Inflammatory macrophage (primary cell): ENCODE data around the gene RASGRF2.

Source experiments
- DNase-seq, 2 donors: peaks; one replicate each; pipeline ENCODE4 v3.0.0-alpha.2; 2020 to 2022

RASGRF2 gene

GRCh38 chr5:81181576-81182316 lies 221.6 kb downstream of the RASGRF2 start:
- no peak for DNase-seq

- DNase-seq: no peak
Measured at GRCh38 chr5:81182396-81183390, 222.5 kb downstream of the RASGRF2 start.

- DNase-seq: no peak
Measured at GRCh38 chr5:81183811-81184748, 223.9 kb downstream of the RASGRF2 start.

- DNase-seq: no peak
Measured at GRCh38 chr5:81184749-81185110, 224.6 kb downstream of the RASGRF2 start.

GRCh38 chr5:81187885-81188284 lies 227.7 kb downstream of the RASGRF2 start:
- DNase-seq: no peak

- no peak for DNase-seq
Measured at GRCh38 chr5:81188962-81189361, 228.8 kb downstream of the RASGRF2 start.

- DNase-seq: no peak
Measured at GRCh38 chr5:81189875-81190498, 229.8 kb downstream of the RASGRF2 start.

- DNase-seq: no peak
Measured at GRCh38 chr5:81191726-81192372, 231.7 kb downstream of the RASGRF2 start.

- DNase-seq: no peak
Measured at GRCh38 chr5:81192373-81192750, 232.2 kb downstream of the RASGRF2 start.

- peak; percentile 80 to 81 for DNase-seq
Measured at GRCh38 chr5:81194633-81195334, 234.6 kb downstream of the RASGRF2 start.

GRCh38 chr5:81195335-81195929 lies 235.3 kb downstream of the RASGRF2 start:
- no peak for DNase-seq

GRCh38 chr5:81202655-81203054 lies 242.5 kb downstream of the RASGRF2 start:
- DNase-seq: no peak

- DNase-seq: no peak
Measured at GRCh38 chr5:81203729-81204128, 243.6 kb downstream of the RASGRF2 start.

GRCh38 chr5:81204205-81204604 lies 244.0 kb downstream of the RASGRF2 start:
- DNase-seq: no peak

GRCh38 chr5:81205058-81205457 lies 244.9 kb downstream of the RASGRF2 start:
- DNase-seq: no peak

- no peak for DNase-seq
Measured at GRCh38 chr5:81207009-81207408, 246.8 kb downstream of the RASGRF2 start.

- no peak for DNase-seq
Measured at GRCh38 chr5:81208904-81209303, 248.7 kb downstream of the RASGRF2 start.

- no peak for DNase-seq
Measured at GRCh38 chr5:81209386-81209785, 249.2 kb downstream of the RASGRF2 start.

GRCh38 chr5:81209869-81210493 lies 249.8 kb downstream of the RASGRF2 start:
- no peak for DNase-seq

- no peak for DNase-seq
Measured at GRCh38 chr5:81212211-81212751, 252.1 kb downstream of the RASGRF2 start.
